Measurements from ENCODE around the gene SHISA8.

GRCh38 chr22:41917375-41917902, 2.6 kb upstream of the SHISA8 start:
- TF ChIP-seq FOXM1 (IDR thresholded peaks at IDR 0.05; ENCODE audit: borderline replicate concordance) (no peak), BHLHE40 (IDR thresholded peaks at IDR 0.05; ENCODE audit: borderline replicate concordance) (no peak), LEF1 (IDR thresholded peaks at IDR 0.05; ENCODE audit: borderline replicate concordance) (no peak), ZNF384 (IDR thresholded peaks at IDR 0.05) (no peak)

Data from HEK293T (cell line).